Adipocyte (in vitro differentiated cells): Measurements from ENCODE around the gene BLNK.

Source experiments
- DNase-seq: peaks from one replicate; pipeline ENCODE4 v3.0.0-alpha.2; 2015; ENCODE audit warnings: low read depth
- H3K27me3 ChIP-seq: replicated peaks from 2 replicates; pipeline ENCODE4 v1.7.0; 2013; ENCODE audit warnings: mild to moderate bottlenecking, low read length, moderate library complexity; ENCODE audit not compliant: control insufficient read depth, insufficient read depth
- H3K36me3 ChIP-seq: 2 replicates; pipeline ENCODE4 v1.7.0; 2013; ENCODE audit warnings: low read length, mild to moderate bottlenecking, moderate library complexity; ENCODE audit not compliant: control insufficient read depth, insufficient read depth, severe bottlenecking
- H3K4me1 ChIP-seq: 2 replicates; pipeline ENCODE4 v1.7.0; 2013; ENCODE audit warnings: mild to moderate bottlenecking, low read length, moderate library complexity; ENCODE audit not compliant: control insufficient read depth, insufficient read depth
- H3K4me3 ChIP-seq: 2 replicates; pipeline ENCODE4 v1.7.0; 2013; ENCODE audit warnings: mild to moderate bottlenecking, low read length, moderate library complexity
- H3K9ac ChIP-seq: 2 replicates; pipeline ENCODE4 v1.7.0; 2013; ENCODE audit warnings: mild to moderate bottlenecking, low read length, moderate library complexity
- H3K9me3 ChIP-seq: 2 replicates; pipeline ENCODE4 v1.7.0; 2013; ENCODE audit warnings: mild to moderate bottlenecking, low read length, moderate library complexity; ENCODE audit not compliant: control insufficient read depth

Gene BLNK

GRCh38 chr10:96304230-96304629 is 32.9 kb upstream of the BLNK start, which contains the start of gene DNTT:
DNTT (plus strand) TSS chr10:96304434; CDS start chr10:96304498, 64 bp downstream.
- Histone ChIP-seq H3K27me3 (peaks cover 33% of the 10 kb centered on the region), H3K4me1 (no peaks in the 10 kb centered on the region), H3K9me3 (no peaks in the 10 kb centered on the region), H3K36me3 (no peaks in the 10 kb centered on the region), H3K4me3 (no peak within 1 kb of the TSS), H3K9ac (no peak within 1 kb of the TSS)
- DNase-seq = no peak

DNA sequence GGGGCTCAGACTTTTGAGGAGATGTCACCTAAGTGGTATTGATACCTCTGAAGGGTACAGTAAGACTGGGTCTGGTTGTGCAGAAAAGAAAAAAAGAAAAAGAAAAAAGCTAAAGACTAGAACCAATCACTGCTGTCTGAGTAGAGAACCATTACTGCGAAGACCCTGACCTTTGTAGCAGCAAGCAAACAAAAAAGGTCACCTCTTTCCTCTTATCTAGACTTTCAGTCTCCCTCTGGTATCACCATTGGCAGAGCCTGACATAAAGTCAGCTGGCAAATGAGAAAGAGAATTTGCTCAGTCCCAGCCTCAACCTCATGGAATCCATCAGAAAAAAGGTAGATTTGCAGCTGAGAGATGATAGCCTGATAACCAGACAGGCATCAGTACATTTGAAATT is 30.2 kb upstream of the BLNK start:
- peaks cover 46% of the 10 kb centered on the region for H3K27me3 ChIP-seq
- H3K9me3 ChIP-seq = no peaks in the 10 kb centered on the region
- H3K9ac ChIP-seq = no peak overlapping the region
- H3K36me3 ChIP-seq = no peaks in the 10 kb centered on the region
- H3K4me3 ChIP-seq = no peak overlapping the region
- H3K4me1 ChIP-seq = no peaks in the 10 kb centered on the region
- no peak for DNase-seq

GRCh38 chr10:96299383-96299782 is 28.0 kb upstream of the BLNK start:
- H3K4me1 ChIP-seq = no peaks in the 10 kb centered on the region
- no peaks in the 10 kb centered on the region for H3K9me3 ChIP-seq
- no peak for DNase-seq
- no peak overlapping the region for H3K4me3 ChIP-seq
- no peak overlapping the region for H3K9ac ChIP-seq
- H3K36me3 ChIP-seq = no peaks in the 10 kb centered on the region
- H3K27me3 ChIP-seq = peaks cover 53% of the 10 kb centered on the region

DNA sequence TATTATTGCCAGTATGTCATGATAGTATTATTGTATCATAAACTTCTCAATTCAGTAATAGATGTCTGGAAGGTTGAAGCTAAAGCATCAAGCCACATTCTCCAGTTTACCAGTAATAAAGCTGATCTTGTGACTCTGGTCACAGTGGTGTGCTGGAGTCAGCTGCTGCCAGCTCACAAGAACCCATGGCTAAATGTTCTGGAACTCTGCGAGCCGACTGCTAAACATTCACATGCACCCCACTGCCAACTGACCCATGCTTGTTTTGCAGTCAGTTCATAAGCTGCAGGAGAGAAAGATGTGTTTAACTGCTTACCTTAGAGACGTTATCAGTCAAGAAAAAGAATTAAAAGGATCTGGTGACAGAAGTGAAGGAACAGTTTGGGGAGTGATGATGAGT is 27.0 kb upstream of the BLNK start:
- no peak overlapping the region for H3K4me3 ChIP-seq
- no peaks in the 10 kb centered on the region for H3K9me3 ChIP-seq
- H3K4me1 ChIP-seq = peaks cover 6% of the 10 kb centered on the region
- no peaks in the 10 kb centered on the region for H3K36me3 ChIP-seq
- H3K27me3 ChIP-seq = peaks cover 54% of the 10 kb centered on the region
- H3K9ac ChIP-seq = no peak overlapping the region
- DNase-seq = no peak

GRCh38 chr10:96297486-96297885 is 26.1 kb upstream of the BLNK start:
- H3K36me3 ChIP-seq = no peaks in the 10 kb centered on the region
- H3K9ac ChIP-seq = no peak overlapping the region
- no peak overlapping the region for H3K4me3 ChIP-seq
- H3K9me3 ChIP-seq = no peaks in the 10 kb centered on the region
- no peak for DNase-seq
- H3K27me3 ChIP-seq = peaks cover 50% of the 10 kb centered on the region
- peaks cover 6% of the 10 kb centered on the region for H3K4me1 ChIP-seq

- Histone ChIP-seq H3K9me3 (no peaks in the 10 kb centered on the region), H3K9ac (no peak overlapping the region), H3K4me1 (peaks cover 6% of the 10 kb centered on the region), H3K36me3 (no peaks in the 10 kb centered on the region), H3K4me3 (no peak overlapping the region), H3K27me3 (peaks cover 36% of the 10 kb centered on the region)
- DNase-seq = no peak
Measured at GRCh38 chr10:96295475-96295874, 24.1 kb upstream of the BLNK start.

- no peaks in the 10 kb centered on the region for H3K36me3 ChIP-seq
- H3K27me3 ChIP-seq = peaks cover 22% of the 10 kb centered on the region
- H3K9me3 ChIP-seq = no peaks in the 10 kb centered on the region
- DNase-seq = peak; percentile 74
- peaks cover 6% of the 10 kb centered on the region for H3K4me1 ChIP-seq
- H3K4me3 ChIP-seq = peak overlapping the region; percentile 49
- H3K9ac ChIP-seq = peak overlapping the region; percentile 32
Measured at GRCh38 chr10:96292971-96293920, 21.9 kb upstream of the BLNK start.

DNA sequence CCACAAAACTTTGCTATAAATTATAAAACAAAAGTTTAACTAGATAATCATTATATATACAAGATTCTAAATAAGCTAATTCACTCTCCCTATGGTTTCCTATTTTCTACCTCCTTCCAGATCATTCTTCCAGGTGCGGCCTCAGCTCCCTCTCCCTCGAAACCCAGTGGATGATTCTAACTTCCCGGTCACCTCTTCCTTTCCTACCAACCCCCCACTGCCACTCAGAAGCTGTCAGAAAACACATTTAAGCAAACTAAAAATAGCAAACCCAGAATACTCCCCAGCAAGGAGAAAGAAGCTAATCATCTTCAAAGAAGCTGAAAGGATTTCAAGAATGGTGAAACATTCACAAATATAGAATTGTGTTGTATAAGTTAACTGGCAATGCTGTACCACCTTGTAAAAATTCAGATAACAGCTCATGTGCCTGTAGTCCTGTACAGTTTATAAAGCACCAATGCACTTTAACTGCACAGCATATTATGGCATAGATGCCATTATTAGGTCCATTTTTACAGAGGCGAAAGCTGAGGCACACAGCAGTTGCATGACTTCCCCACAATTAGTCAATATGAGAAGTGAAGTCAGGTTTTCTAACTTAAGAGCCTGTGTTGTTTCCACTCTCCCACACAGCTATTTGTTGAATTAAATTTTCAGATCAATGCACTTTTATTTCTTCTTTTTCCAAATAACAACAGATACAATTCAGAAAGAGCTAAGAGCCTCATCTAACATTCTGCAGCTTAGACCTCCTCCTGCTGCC is 19.2 kb upstream of the BLNK start:
- Histone ChIP-seq H3K9ac (no peak overlapping the region), H3K9me3 (no peaks in the 10 kb centered on the region), H3K4me3 (no peak overlapping the region)

DNA sequence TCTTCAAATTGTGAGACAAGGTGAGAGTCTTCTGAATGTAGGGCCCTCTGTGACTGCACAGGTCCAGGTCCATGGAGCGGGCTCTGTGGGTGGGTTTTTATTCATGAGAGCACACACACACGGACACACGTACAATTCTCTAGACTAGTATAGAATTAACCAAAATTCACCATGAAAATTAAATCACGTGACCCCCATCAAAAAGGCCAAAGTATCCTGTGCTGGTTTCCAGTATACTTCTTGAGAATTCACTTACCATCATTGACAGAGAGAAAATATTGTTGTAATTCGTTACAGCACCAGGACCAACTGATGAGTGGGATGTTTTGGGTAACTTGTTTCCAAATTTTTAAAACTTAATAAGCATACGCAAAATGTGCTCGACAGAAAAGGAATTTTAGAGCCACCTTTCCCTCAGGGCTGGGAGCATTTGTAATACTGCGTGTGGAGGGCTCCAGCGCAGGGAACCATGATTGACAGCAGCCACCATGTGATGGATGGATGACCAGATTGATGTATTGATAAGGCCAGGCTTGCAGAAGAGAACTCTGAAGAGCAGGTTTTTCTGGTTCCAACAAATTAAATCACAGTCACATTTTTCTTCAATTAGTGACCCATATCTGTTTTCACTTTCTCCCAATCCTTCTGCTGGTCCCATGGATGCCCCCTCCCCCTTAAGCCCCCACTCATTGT is 18.0 kb upstream of the BLNK start:
- Histone ChIP-seq H3K27me3 (peaks cover 14% of the 10 kb centered on the region), H3K4me3 (no peak overlapping the region), H3K36me3 (no peaks in the 10 kb centered on the region), H3K9ac (no peak overlapping the region), H3K9me3 (no peaks in the 10 kb centered on the region), H3K4me1 (peaks cover 12% of the 10 kb centered on the region)
- no peak for DNase-seq

More for the DNA sequence above, 19.2 kb upstream of the BLNK start:
- Histone ChIP-seq H3K36me3 (no peaks in the 10 kb centered on the region), H3K4me1 (peaks cover 12% of the 10 kb centered on the region), H3K27me3 (peaks cover 17% of the 10 kb centered on the region)
- no peak for DNase-seq

DNA sequence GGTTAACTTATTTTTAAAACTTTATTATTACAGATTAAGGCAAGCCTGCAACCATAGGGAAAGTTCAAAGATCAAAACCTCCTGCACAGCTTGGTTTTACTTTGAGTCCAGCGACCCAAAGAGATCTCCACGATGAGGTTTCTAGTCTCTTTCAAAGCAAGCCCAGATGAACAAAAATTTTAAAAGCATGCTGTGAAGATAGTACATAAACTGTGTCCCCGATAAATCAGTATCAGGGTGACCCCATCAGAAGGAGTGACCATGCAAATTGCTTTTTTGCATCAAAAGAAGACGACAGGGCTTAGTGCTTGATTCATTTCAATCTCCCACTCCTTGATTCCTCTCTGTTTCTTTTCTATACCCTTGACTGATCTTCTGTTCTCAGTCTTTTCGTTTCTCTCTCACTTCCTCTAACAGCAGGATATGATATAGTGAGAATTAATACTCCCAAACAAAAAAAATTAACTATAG is 16.8 kb upstream of the BLNK start:
- no peak overlapping the region for H3K4me3 ChIP-seq
- DNase-seq = no peak
- no peaks in the 10 kb centered on the region for H3K9me3 ChIP-seq
- no peak overlapping the region for H3K9ac ChIP-seq
- H3K36me3 ChIP-seq = no peaks in the 10 kb centered on the region
- H3K4me1 ChIP-seq = peaks cover 6% of the 10 kb centered on the region
- H3K27me3 ChIP-seq = peaks cover 13% of the 10 kb centered on the region
